H7 (cell line): ENCODE results near the gene STAT5B. TPM values are rescaled to one million over a fixed set of nuclear protein-coding genes. Genes with fewer than 3 reads are reported as not detected.

Experiments used
- DNase-seq: peaks from one replicate; pipeline ENCODE4 v3.0.0; 2012
- H3K27me3 ChIP-seq: 2 replicates; pipeline ENCODE4 v1.6.0; 2011; ENCODE audit warnings: mild to moderate bottlenecking, low read length; ENCODE audit not compliant: control insufficient read depth, insufficient read depth
- H3K36me3 ChIP-seq: replicated peaks from 2 replicates; pipeline ENCODE4 v1.5.1; 2011; ENCODE audit warnings: low read length; ENCODE audit not compliant: control insufficient read depth, insufficient read depth
- H3K4me3 ChIP-seq: 2 replicates; pipeline ENCODE4 v1.5.1; 2011; ENCODE audit warnings: low read depth, mild to moderate bottlenecking, control low read depth, low read length, moderate library complexity; ENCODE audit not compliant: insufficient read depth
- total RNA-seq: library from RNA; depleted of rRNA; stranded (reverse); fragments of >200 nt; shearing (Covaris generic); gene quantifications from 2 replicates; pipeline ENCODE4 v1.2.3, GENCODE V29; 2014

STAT5B gene
- total RNA-seq, 1 experiment from 2014 or later = 30.7 TPM

GRCh38 chr17:42184713-42185620, 91.2 kb downstream of the STAT5B start, which contains the start of gene HCRT:
Gene HCRT (minus strand): TSS chr17:42185452. CDS start chr17:42185365, 87 bp downstream.
- no peak for DNase-seq
- Histone ChIP-seq H3K27me3 (peaks cover 46% of the 10 kb centered on the region), H3K4me3 (no peak within 1 kb of the TSS; the same call in 1 of the 2 replicates)

GRCh38 chr17:42183741-42184711, 92.2 kb downstream of the STAT5B start:
- Histone ChIP-seq H3K36me3 (no peaks in the 10 kb centered on the region), H3K4me3 (peak overlapping the region; percentile 68), H3K27me3 (peaks cover 46% of the 10 kb centered on the region)
- peak; percentile 99 for DNase-seq

More at GRCh38 chr17:42184713-42185620, 91.2 kb downstream of the STAT5B start, which contains the start of gene HCRT:
- no peaks in the 10 kb centered on the region for H3K36me3 ChIP-seq

- H3K27me3 ChIP-seq = peaks cover 47% of the 10 kb centered on the region
Measured at GRCh38 chr17:42182927-42183734, 93.1 kb downstream of the STAT5B start.

GRCh38 chr17:42181851-42182207, 94.4 kb downstream of the STAT5B start:
- Histone ChIP-seq H3K4me3 (no peak overlapping the region), H3K27me3 (peaks cover 47% of the 10 kb centered on the region), H3K36me3 (no peaks in the 10 kb centered on the region)
- DNase-seq = no peak

More at GRCh38 chr17:42182927-42183734, 93.1 kb downstream of the STAT5B start:
- Histone ChIP-seq H3K36me3 (no peaks in the 10 kb centered on the region), H3K4me3 (peak overlapping the region; percentile 68)
- DNase-seq = no peak

GRCh38 chr17:42180922-42181850, 95.0 kb downstream of the STAT5B start, which contains the start of gene KCNH4:
Gene KCNH4 (minus strand): TSS chr17:42181142. CDS start chr17:42180945, 197 bp downstream.
- Histone ChIP-seq H3K4me3 (peak within 1 kb of the TSS; percentile 63), H3K36me3 (no peaks in the 10 kb centered on the region), H3K27me3 (peaks cover 47% of the 10 kb centered on the region)
- DNase-seq = peak; percentile 94

GRCh38 chr17:42180411-42180921, 95.7 kb downstream of the STAT5B start:
- DNase-seq = peak; percentile 86
- Histone ChIP-seq H3K27me3 (peaks cover 44% of the 10 kb centered on the region), H3K36me3 (no peaks in the 10 kb centered on the region), H3K4me3 (peak overlapping the region; percentile 63)

- Histone ChIP-seq H3K36me3 (no peaks in the 10 kb centered on the region), H3K4me3 (peak overlapping the region; percentile 63), H3K27me3 (peaks cover 40% of the 10 kb centered on the region)
- peak; percentile 97 for DNase-seq
Measured at GRCh38 chr17:42179911-42180410, 96.2 kb downstream of the STAT5B start.

GRCh38 chr17:42179335-42179734, 96.9 kb downstream of the STAT5B start:
- Histone ChIP-seq H3K4me3 (no peak overlapping the region), H3K36me3 (no peaks in the 10 kb centered on the region), H3K27me3 (peaks cover 34% of the 10 kb centered on the region)
- DNase-seq = no peak

- no peaks in the 10 kb centered on the region for H3K36me3 ChIP-seq
- no peak for DNase-seq
- H3K27me3 ChIP-seq = peaks cover 32% of the 10 kb centered on the region
- H3K4me3 ChIP-seq = no peak overlapping the region
Measured at GRCh38 chr17:42178817-42179216, 97.4 kb downstream of the STAT5B start.

- Histone ChIP-seq H3K36me3 (no peaks in the 10 kb centered on the region), H3K27me3 (peaks cover 22% of the 10 kb centered on the region), H3K4me3 (no peak overlapping the region)
- DNase-seq = no peak
Measured at GRCh38 chr17:42177684-42178083, 98.5 kb downstream of the STAT5B start.

GRCh38 chr17:42174126-42174783, 101.9 kb downstream of the STAT5B start:
- Histone ChIP-seq H3K36me3 (no peaks in the 10 kb centered on the region), H3K27me3 (peaks cover 1% of the 10 kb centered on the region; the same call in 1 of the 2 replicates), H3K4me3 (no peak overlapping the region)
- DNase-seq = no peak

- no peaks in the 10 kb centered on the region for H3K36me3 ChIP-seq
- no peaks in the 10 kb centered on the region for H3K27me3 ChIP-seq
- peak; percentile 86 for DNase-seq
- no peak overlapping the region for H3K4me3 ChIP-seq
Measured at GRCh38 chr17:42171831-42172230, 104.4 kb downstream of the STAT5B start.
